Suppressor macrophage treated with lipopolysaccharide for 4 hours (primary cell): ENCODE results near the gene TENT5A.

ENCODE experiments used
- DNase-seq: peaks from one replicate; pipeline ENCODE4 v3.0.0-alpha.2; 2020

The TENT5A gene

DNA sequence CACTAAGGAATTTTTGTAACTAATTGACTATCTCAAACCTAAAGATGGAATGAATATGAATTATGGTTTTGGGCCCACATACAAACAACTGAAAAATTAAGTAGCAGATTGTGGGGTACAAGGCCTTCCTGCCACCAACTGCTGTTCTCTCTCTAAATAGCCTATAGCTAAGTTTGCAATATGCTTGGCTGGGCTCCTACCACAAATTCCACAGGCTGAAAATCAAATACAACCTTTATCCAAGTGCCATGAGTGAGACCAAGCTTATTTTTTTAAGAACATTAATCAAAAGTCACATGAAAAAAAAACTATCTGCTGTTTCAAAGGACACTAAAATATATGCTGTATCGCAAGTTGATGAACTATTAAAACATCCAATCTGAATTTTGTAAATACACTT lies 52.1 kb downstream of the TENT5A start:
- DNase-seq, result no peak

DNA sequence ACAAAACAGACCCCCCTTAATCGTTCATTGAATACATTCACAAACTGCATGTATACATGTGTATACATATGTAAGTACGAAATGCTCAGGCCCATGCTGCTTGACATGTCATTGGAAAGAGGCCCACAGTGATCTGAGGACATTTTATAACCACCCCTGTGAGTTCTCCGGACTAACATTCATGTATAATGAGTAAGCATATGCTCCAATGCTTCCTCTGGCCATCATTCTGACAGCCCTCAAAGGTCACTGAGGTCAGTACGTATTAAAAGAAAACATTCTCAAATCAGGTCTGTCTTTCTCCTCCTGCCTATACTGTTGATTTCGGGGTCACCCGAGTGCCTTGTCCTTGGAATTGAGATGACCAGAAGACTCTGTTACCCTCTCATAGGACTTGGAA lies 54.9 kb downstream of the TENT5A start:
- DNase-seq, result no peak

DNA sequence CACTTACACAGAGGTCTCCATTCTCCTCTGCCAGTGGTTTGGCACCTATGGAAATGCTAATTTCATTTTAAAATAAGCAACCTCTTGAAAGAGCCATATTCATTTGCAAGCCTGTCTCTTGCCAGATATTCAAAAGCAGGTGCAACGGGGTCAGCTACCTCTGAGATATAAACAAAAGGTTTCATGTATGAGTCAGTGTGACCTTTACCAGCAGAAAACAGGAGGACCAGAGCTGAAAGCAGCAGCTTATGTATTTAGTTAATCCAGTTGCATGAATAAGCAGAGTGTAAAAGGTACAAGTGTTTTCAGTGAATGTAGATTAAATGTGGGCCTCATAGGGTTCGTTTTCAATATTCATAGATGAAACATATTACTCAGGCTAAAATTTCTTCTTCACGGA lies 56.0 kb downstream of the TENT5A start:
- DNase-seq, result no peak
